Cardiac fibroblast (primary cell): ENCODE data around the gene GPR65.

Experiments used
- DNase-seq, 2 donors: peaks; one replicate each; pipeline versions ENCODE4 v3.0.0 to v3.0.0-alpha.2; 2010; ENCODE audit warnings: low read depth in 2 of 2
- H3K4me3 ChIP-seq, 2 donors: replicated peaks in 1 of 2; 1 replicate in 1 of 2; 2 replicates in 1 of 2; pipeline ENCODE4 v1.5.1; 2011; ENCODE audit warnings: low read depth in 2 of 2, low read length in 2 of 2, mild to moderate bottlenecking in 2 of 2, moderate library complexity in 1 of 2
- TF ChIP-seq, protein P1 (sequence below): IDR thresholded peaks from one replicate; pipeline ENCODE4 v1.5.1; 2011; ENCODE audit warnings: low read depth, mild to moderate bottlenecking, low read length, inconsistent platforms

GPR65 gene

DNA sequence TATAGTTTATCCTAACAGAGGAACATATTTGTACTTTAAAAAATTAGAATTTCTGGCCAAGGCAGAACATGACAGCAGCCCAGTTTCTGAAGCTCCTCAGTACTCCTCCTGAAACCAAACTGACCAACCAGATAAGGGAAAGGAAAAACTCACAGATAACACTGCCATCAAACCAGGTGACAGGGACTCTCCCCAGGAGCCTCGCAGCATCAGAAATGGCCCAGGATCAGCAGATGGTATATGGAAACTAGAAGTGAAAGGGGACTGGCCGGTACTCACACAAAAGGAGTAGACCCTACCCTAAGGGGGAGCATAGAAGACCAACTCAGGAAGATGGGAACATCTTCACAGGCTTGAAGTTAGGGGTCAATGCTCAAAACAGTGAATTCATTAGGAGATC lies 33.9 kb upstream of the GPR65 start:
- TF ChIP-seq, protein P1, sequence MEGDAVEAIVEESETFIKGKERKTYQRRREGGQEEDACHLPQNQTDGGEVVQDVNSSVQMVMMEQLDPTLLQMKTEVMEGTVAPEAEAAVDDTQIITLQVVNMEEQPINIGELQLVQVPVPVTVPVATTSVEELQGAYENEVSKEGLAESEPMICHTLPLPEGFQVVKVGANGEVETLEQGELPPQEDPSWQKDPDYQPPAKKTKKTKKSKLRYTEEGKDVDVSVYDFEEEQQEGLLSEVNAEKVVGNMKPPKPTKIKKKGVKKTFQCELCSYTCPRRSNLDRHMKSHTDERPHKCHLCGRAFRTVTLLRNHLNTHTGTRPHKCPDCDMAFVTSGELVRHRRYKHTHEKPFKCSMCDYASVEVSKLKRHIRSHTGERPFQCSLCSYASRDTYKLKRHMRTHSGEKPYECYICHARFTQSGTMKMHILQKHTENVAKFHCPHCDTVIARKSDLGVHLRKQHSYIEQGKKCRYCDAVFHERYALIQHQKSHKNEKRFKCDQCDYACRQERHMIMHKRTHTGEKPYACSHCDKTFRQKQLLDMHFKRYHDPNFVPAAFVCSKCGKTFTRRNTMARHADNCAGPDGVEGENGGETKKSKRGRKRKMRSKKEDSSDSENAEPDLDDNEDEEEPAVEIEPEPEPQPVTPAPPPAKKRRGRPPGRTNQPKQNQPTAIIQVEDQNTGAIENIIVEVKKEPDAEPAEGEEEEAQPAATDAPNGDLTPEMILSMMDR: no peak
- no peak for DNase-seq
- no peak overlapping the region for H3K4me3 ChIP-seq

DNA sequence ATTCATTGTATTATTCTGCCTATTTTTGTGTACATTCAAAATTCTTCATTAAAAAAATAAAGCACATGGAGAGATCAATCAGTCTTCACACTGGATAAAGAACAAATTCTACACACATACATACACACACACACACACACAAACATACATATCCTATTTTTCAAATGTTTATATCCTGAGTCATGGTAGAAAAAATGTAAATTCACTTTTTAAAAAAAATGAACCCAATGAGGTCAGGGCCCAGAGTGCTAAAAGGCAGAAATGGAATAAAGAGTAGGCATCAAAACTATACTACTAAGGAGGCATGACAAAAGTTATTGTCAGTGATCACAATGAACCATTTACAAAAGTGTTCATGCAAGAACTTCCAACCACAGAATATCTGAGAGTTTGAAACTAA lies 29.3 kb upstream of the GPR65 start:
- no peak overlapping the region for H3K4me3 ChIP-seq
- DNase-seq: peak; percentile 3 to 49
- TF ChIP-seq, protein P1: no peak

DNA sequence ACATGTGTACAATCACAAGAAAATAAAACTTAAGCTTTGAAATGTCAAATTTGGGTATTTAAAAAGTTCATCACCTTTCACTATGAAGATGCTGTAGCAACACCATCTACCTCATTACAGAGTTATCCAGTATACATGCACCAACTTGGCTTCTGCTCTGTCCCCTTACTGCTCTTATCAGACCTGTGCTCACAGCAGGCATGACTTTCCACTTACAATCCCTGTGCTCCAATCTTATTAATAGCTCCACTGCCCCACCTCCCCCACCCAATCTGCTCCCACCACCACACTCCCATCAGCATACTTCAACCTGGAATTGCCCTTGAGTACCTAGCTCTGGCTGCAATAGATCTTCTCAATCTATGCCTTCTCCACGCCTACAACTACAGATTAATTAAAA lies 25.2 kb upstream of the GPR65 start:
- no peak overlapping the region for H3K4me3 ChIP-seq
- no peak for DNase-seq
- TF ChIP-seq, protein P1: no peak

DNA sequence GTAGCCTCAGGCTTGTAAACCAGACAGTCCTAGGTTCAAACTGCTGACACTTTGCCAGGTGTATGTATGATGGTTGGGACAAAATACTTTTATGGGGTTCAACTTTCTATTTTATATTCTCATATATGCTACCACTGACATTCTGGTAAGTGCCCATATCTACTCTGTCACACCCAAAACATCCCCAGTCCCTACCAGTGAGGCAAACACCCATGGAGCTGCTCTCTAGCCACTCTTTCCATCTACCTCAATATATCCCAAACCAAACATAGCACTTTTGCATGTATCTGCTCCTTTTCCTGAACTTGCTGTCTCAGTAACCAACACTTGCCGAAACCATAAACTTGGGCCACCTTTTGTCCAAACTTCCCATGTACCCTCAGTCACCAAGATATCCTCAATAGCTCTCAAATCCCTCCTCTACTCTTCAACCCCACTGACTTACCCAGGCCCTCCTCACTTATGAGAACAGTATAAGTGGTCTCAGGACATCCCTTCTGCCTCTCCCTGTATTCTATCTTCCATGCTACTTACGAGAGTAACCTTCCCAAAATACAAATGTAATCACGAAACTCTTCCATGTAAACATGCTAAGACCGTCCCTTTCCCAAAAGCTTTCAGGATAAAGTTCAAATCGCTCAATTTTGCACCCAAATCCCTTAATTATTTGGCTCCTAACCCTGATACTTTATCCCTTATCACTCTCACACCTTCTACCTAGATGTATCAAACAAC lies 15.5 kb upstream of the GPR65 start:
- TF ChIP-seq, protein P1: no peak
- DNase-seq: no peak
- no peak overlapping the region for H3K4me3 ChIP-seq

DNA sequence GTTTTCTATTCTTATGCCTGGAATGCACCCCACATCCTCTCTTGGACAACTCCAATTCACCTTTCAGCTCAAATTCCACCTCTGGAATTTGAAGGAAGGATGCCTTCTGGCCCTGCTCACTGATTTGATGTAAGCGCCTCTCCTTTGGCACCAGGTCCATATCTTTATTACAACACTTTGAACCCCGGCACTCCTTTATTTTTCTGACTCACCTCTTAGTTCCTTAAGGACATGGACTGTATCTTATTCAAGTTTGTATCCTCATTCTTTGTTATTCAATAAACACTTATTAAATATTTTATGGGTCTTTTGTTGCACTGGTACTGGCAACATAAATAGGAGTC lies 15.0 kb upstream of the GPR65 start:
- TF ChIP-seq, protein P1: no peak
- H3K4me3 ChIP-seq: no peak overlapping the region
- no peak for DNase-seq

DNA sequence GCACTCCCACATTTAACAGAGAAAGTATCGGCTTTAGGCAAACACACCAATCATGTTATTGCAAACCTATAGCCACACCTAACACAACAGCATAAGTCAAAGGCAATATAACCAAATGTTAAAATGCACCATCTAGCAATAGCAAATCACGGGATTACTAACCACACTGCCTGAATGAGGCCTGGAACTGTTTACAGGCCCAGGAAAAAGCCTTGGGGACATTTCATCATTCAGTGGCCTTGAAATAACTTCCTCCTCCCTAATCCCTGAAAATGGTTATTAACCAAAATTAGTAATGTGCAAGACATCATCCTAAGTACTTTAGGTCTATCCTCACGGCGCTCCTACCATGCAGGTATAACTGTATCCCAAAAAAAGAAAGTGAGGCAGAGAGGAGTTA lies 14.3 kb upstream of the GPR65 start:
- no peak for DNase-seq
- TF ChIP-seq, protein P1: no peak
- H3K4me3 ChIP-seq: no peak overlapping the region

DNA sequence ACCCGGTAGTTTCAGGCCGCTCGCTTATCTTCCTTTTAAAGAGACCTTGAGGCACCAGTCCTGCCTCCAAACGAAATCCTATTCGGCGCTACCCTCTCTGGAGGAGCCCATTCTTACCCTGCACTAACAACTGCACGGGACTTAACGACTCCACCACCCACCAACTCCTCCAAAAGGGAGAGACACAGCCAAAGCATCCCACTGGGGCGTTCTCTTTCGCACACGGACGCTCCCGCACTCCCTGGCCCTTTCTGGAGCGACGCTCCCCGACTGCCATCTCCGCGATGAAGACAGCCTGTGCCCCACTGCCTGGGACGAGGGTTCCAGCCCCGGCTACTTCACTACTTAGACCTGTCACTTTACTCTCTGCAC lies 12.6 kb upstream of the GPR65 start:
- TF ChIP-seq, protein P1: no peak
- H3K4me3 ChIP-seq: peak overlapping the region; percentile 57 to 61
- DNase-seq: peak in 1 of 2 donors; percentile 27
